ENCODE data around the gene PODXL2.

GRCh38 chr3:127655641-127656040, 26.7 kb downstream of the PODXL2 start:
- TF ChIP-seq EZH2 (IDR thresholded peaks at IDR 0.05; ENCODE audit: low read depth, unreplicated experiment) = no peak
- no peak for TF ChIP-seq CTCF (conservative IDR thresholded peaks at IDR 0.05; ENCODE audit: low read depth in 2 of 2)
- no peak for TF ChIP-seq EZH2phosphoT487 (IDR thresholded peaks at IDR 0.05; ENCODE audit: unreplicated experiment)
